Anterior cingulate cortex (tissue), 58 donors: ENCODE results near the gene ST8SIA6.
"Not testable (repeated sequence)": the region's sequence is repeated elsewhere in the genome, so short reads cannot be mapped to it uniquely, and the experiment has no call there.

Source experiments
- DNase-seq, 58 donors: peaks; one replicate each; lab custom pipeline; 2025; lab: John Stamatoyannopoulos, UW

ST8SIA6 gene

DNA sequence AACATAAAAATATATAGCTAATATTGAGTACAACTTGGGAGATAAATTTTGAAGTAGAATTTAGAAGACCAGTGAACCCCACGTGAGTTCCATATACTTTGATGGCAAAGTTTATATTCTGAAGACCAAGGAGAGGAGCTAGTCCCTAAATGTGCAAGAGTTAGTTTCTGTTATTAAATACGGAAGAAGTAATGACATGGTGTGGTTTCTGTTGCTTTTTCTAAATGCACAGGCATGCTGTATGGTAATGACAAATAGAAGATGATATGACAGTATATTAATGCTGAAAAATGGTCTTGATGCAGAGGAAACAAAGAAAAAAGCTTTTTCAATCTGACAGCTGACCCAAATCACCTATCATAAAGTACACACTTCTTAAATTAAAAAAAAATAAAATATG lies 101.8 kb downstream of the ST8SIA6 start:
- no peak for DNase-seq

- DNase-seq, result no peak
Observed at GRCh38 chr10:17351506-17351905, 102.9 kb downstream of the ST8SIA6 start.

DNA sequence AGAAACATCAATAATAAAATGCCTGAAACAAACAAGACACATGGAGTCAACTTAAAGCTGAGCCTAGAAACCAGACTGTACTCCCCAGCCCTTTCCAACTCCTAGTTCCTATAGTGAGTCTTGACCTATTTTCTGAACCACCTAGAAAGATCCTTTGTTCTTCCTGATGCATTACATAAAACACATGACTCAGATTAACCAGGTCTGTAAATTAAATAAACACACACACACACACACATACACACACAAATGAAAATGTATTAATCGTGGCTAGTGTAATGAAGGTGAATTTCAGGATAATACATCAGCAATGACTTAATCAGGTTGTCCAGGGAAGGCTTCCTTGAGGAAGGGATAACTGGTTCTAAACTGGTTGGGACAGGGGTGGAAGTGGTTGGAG lies 104.7 kb downstream of the ST8SIA6 start:
- no peak for DNase-seq

DNA sequence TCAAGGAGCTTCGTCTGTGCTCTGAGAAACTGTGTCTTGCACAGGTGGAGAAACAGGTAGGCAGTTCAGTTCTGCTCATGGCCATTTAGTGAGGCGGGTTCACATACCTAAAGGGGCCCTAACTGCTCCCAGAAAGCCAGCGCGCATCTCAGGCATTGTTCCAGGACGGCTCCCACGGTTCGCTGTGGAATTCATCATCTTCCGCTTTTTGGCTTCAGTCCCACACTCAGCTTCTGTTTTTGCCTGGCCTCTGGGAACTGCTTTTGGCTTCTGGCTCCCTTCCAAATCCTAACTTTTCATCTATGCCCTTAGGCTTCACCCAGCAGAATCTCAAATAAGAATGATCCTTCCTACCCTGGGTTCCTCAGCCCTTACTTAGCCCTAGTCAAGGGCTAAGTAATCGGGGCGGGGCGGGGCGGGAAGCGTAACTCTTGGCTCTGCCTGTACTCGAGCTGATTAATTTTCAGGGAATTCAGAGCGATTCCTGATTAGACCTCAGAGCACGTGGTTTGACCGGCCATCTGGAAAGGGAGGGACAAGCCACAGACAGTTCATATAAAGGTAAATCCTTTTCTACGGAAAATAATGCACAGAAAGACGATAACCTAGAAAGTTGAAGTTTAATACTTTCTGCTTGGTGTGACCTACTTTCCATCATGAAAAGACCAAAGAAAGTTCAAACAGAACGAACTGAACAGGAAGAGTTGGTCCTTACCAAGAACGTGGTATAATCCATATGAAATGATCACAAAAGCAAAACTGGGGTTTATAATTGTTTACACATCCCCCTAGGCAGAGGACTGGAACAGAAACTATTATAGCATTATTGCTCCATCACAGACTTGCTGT lies 105.7 kb downstream of the ST8SIA6 start:
- peak in 3 of 58 donors; percentile 0 to 11 (median 9) for DNase-seq

- no peak for DNase-seq
Observed at GRCh38 chr10:17348011-17348500, 106.3 kb downstream of the ST8SIA6 start.

GRCh38 chr10:17344206-17344605 lies 110.2 kb downstream of the ST8SIA6 start:
- DNase-seq, result no peak

DNA sequence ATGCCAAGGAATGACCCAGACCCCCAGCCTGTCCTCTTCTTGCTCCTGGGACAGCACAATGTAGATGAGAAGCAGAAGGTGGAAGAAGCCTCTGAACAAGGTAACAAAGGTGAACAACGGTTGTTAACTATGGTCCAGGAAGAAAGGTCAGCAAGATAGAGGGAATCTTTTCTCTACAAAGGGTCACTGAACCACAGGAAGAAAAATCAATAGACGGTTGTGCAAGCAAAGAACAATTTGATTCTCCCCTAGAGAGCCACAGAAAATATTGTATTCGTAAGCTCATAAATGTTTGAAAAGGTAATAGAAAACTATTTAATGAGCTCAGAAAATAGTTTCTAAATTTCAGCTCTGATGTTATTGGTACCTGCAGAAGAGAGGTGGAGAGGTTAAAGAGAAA lies 111.3 kb downstream of the ST8SIA6 start:
- DNase-seq, result no peak

- no peak for DNase-seq
Observed at GRCh38 chr10:17340144-17340829, 114.1 kb downstream of the ST8SIA6 start.

GRCh38 chr10:17335065-17335464 lies 119.3 kb downstream of the ST8SIA6 start:
- no peak for DNase-seq

DNA sequence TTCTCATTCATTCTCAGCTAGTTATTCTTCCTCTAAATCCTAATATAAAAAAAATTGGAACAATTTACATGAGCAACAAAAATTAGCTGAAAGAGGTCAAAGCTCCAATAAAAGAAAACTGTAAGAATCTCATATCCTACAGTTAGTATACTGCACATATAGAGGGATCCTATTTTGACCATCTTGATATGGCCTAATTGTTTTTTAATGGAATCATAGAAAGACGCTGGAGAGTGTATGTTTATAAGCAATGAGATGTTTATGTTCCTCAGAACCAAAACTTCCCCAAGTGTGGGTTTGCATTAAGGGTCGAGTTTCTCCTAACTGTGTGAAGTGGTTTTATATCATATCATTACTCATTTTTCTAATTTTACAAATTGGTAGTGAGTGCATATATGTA lies 123.9 kb downstream of the ST8SIA6 start:
- no peak for DNase-seq

DNA sequence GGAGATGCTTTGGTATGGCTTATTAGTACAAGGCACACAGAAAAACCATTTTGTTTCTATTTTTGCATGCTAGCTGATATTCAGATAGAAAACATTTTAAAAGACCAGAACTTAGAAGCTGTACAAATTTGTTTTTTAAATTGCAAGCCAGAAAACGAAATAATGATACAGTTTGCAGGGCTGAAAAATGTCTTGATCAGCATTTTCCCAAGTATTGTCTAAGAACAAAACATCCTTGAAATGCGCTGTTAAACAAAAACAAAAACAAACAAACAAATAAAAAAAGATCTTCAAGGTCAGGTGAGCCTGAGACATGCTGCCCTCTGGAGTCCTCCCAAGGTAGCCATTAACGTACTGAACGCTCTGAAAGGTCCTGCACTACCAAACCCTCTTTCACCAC lies 128.0 kb downstream of the ST8SIA6 start:
- no peak for DNase-seq

DNA sequence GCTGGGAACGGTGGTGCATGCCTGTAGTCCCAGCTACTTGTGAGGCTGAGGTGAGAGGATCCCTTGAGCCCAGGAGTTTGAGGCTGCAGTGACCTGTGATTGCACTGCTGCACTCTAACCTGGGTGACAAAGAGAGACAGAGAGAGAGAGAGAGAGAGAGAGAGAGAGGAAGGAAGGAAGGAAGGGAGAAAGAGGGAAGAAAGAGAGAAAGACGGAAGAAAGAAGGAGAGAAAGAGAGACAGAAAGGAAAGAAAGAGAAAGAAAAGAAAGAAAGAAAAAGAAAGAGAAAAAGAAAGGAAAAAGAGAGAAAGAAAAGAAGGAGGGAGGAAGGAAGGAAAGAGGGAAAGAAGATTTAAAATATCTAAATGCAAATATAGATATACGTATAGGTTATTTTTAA lies 132.4 kb downstream of the ST8SIA6 start:
- not testable (repeated sequence) for DNase-seq

- DNase-seq, result no peak
Observed at GRCh38 chr10:17316488-17317170, 137.8 kb downstream of the ST8SIA6 start.

GRCh38 chr10:17309435-17309834 lies 145.0 kb downstream of the ST8SIA6 start:
- no peak for DNase-seq

- no peak for DNase-seq
Observed at GRCh38 chr10:17307123-17307522, 147.3 kb downstream of the ST8SIA6 start.

GRCh38 chr10:17292375-17292774 lies 162.0 kb downstream of the ST8SIA6 start:
- no peak for DNase-seq

DNA sequence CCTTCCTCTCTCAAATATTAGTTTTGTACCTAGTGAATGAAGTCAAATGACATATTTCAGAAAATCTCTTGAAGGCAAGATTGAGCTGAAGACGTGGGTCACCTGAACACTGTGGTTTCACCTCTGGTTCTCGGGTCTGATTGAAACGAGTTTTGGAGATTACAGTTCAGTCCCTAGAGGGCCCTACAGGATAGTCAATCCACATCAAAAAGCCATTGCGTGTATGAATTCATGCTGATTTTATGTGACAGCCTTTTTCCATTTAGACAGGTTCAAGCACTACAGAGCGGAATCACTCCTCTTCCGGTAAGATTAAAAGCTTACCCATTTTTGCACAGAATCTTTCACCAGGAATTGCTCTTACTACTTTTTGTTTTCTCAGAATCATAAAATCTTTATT lies 164.2 kb downstream of the ST8SIA6 start:
- no peak for DNase-seq

- DNase-seq, result no peak
Observed at GRCh38 chr10:17289763-17290162, 164.6 kb downstream of the ST8SIA6 start.

DNA sequence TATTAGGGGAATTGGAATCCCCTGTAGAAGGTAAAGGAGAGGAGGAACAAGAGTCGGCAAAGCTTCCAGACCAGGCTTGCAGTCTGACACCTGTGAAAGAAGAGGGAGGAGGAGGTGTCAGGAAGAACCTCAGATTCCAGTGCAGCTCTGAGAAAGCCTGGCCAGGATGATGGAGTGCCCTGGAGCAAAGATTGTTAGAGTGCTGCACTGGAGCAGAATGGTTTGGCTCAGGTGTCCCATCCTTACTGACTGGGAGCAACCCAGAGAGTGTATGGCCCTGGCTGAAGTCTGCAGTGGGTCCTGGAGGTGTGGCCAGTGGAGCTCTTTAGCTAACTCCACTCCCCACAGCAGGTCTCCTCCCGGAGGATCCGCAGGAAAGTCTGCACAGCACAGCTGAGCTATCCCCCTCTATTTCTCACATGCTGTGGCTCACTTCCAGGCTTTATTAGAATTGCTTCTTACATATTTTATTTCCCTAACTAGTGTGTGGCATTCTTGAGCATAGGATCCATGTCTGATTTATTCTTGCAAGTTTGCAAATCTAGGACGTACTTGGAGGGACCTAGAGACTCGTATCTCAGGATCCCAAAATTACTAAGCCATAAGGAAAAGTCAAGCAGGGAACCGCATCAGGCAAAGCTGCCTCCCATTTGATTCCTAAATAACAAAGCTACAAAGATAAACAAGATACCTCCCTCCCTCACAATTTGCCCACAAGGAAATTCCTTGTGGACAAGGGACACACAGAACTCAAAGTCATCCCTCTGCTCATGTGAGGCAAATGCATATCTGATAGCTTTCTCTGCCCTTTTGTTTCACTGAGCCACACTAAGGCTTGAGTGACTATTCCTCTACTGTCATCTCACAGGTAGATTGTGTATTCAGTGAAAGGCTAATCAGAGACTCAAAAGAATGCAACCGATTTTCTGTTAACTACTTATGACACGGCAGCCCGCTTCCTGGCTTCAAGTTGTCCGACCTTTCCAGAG lies 167.5 kb downstream of the ST8SIA6 start:
- DNase-seq, result peak in 1 of 58 donors; percentile 1

- DNase-seq, result no peak
Observed at GRCh38 chr10:17282311-17282710, 172.1 kb downstream of the ST8SIA6 start.
